Body of pancreas (tissue), 4 donors: Measurements from ENCODE around the gene DDX10. TPM values are rescaled to one million over a fixed set of nuclear protein-coding genes. Genes with fewer than 3 reads are reported as not detected.

Experiments used
- ATAC-seq: fragments of 150-250 bp; one replicate; pipeline ENCODE4 v1.9.1; 2016
- DNase-seq, 4 donors: peaks; one replicate each; pipeline ENCODE4 v3.0.0-alpha.2; 2019
- H3K27ac ChIP-seq, 4 donors: fragments of 200-600 bp; sonication (generic); 1 replicate in 3 of 4; 2 replicates in 1 of 4; pipeline versions ENCODE4 v1.5.1 to v1.6.1; 2016 to 2019; ENCODE audit warnings: mild to moderate bottlenecking in 1 of 4, mixed read lengths in 1 of 4, moderate library complexity in 1 of 4
- H3K27me3 ChIP-seq, 2 donors: fragments of 200-600 bp; sonication (generic); one replicate each; pipeline ENCODE4 v1.6.0; 2016; ENCODE audit warnings: mild to moderate bottlenecking in 1 of 2
- H3K36me3 ChIP-seq, 2 donors: fragments of 200-600 bp; sonication (generic); replicated peaks in 1 of 2; 2 replicates each; pipeline ENCODE4 v1.5.1; 2016; ENCODE audit warnings: low read depth in 2 of 2; ENCODE audit not compliant: insufficient read depth in 1 of 2
- H3K4me1 ChIP-seq: fragments of 200-600 bp; sonication (generic); one replicate; pipeline ENCODE4 v1.6.0; 2016
- H3K4me3 ChIP-seq, 2 donors: fragments of 200-600 bp; sonication (generic); 1 replicate in 1 of 2; 2 replicates in 1 of 2; pipeline ENCODE4 v1.5.1; 2016 to 2019
- H3K9me3 ChIP-seq, 3 donors: fragments of 200-600 bp; sonication (generic); 1 replicate in 2 of 3; 2 replicates in 1 of 3; pipeline ENCODE4 v1.5.1; 2016
- CTCF ChIP-seq, 7 experiments: fragments of 450-650 bp in 4 of 7; fragments of 200-600 bp in 3 of 7; sonication (generic) in 3 of 7; IDR thresholded peaks; one replicate each; pipeline ENCODE4 v1.5.1; 2016 to 2019; ENCODE audit warnings: antibody characterized with exemption in 7 of 7
- POLR2A ChIP-seq, 3 donors: fragments of 450-650 bp; IDR thresholded peaks; one replicate each; pipeline ENCODE4 v1.6.1; 2016; ENCODE audit warnings: antibody characterized with exemption in 3 of 3, mild to moderate bottlenecking in 2 of 3
- WGBS, 2 donors: methylation state at CpG; one replicate each; pipeline ENCODE4 v1.1.5; 2017; 5-methylcytosine and 5-hydroxymethylcytosine counted together
- intact Hi-C: fragments of 100-400 bp; cut with DNase I; formaldehyde crosslinking; loops from one replicate; pipeline ENCODE4 v1.15.1; 2023
- total RNA-seq, 2 donors: library from RNA; depleted of rRNA; stranded (reverse); fragments of >200 nt; gene quantifications; one replicate each; pipeline ENCODE4 v1.1.0, GENCODE V29; 2016

Gene DDX10
- total RNA-seq, 2 donors from 2014 or later: 11.7 to 18.5 TPM

GRCh38 chr11:108947654-108948570, 283.0 kb downstream of the DDX10 start:
- ATAC-seq: no peak
- intact Hi-C loops: no loop called here
- Histone ChIP-seq H3K9me3 (no peaks in the 10 kb centered on the region), H3K36me3 (no peaks in the 10 kb centered on the region), H3K4me3 (no peak overlapping the region), H3K27ac (no peak overlapping the region), H3K27me3 (no peaks in the 10 kb centered on the region), H3K4me1 (no peaks in the 10 kb centered on the region)
- no peak for DNase-seq
- TF ChIP-seq CTCF (IDR thresholded peaks at IDR 0.05) (no peak), POLR2A (IDR thresholded peaks at IDR 0.05) (no peak)
- WGBS, 2 donors: 76% methylated on average over 7 of the region's 7 CpGs

- H3K27ac ChIP-seq: no peak overlapping the region
- intact Hi-C loops: no loop called here
- no peaks in the 10 kb centered on the region for H3K4me1 ChIP-seq
- no peaks in the 10 kb centered on the region for H3K27me3 ChIP-seq
- 82 to 84% methylated on average over 7 of the region's 7 CpGs for WGBS, 2 donors
- TF ChIP-seq CTCF (IDR thresholded peaks at IDR 0.05): no peak
- no peak for TF ChIP-seq POLR2A (IDR thresholded peaks at IDR 0.05)
- ATAC-seq (no peak), DNase-seq (no peak)
- H3K36me3 ChIP-seq: no peaks in the 10 kb centered on the region
- no peaks in the 10 kb centered on the region for H3K9me3 ChIP-seq
- no peak overlapping the region for H3K4me3 ChIP-seq
Measured at GRCh38 chr11:108958368-108959104, 293.7 kb downstream of the DDX10 start.

- DNase-seq (no peak), ATAC-seq (no peak)
- Histone ChIP-seq H3K4me1 (no peaks in the 10 kb centered on the region), H3K36me3 (no peaks in the 10 kb centered on the region), H3K27me3 (no peaks in the 10 kb centered on the region), H3K9me3 (no peaks in the 10 kb centered on the region), H3K27ac (no peak overlapping the region), H3K4me3 (no peak overlapping the region)
- no peak for TF ChIP-seq CTCF (IDR thresholded peaks at IDR 0.05)
- TF ChIP-seq POLR2A (IDR thresholded peaks at IDR 0.05): no peak
- WGBS, 2 donors: 74 to 77% methylated on average over 4 of the region's 4 CpGs
- intact Hi-C loops: no loop called here
Measured at GRCh38 chr11:108959105-108959761, 294.4 kb downstream of the DDX10 start.

GRCh38 chr11:108959874-108960273, 295.0 kb downstream of the DDX10 start:
- no peak for TF ChIP-seq CTCF (IDR thresholded peaks at IDR 0.05)
- no peak for TF ChIP-seq POLR2A (IDR thresholded peaks at IDR 0.05)
- H3K36me3 ChIP-seq: no peaks in the 10 kb centered on the region
- H3K9me3 ChIP-seq: no peaks in the 10 kb centered on the region
- intact Hi-C loops: no loop called here
- ATAC-seq (no peak), DNase-seq (no peak)
- H3K27me3 ChIP-seq: no peaks in the 10 kb centered on the region
- WGBS, 2 donors: 66 to 90% methylated on average over 3 of the region's 3 CpGs
- H3K4me1 ChIP-seq: no peaks in the 10 kb centered on the region
- H3K4me3 ChIP-seq: no peak overlapping the region
- no peak overlapping the region for H3K27ac ChIP-seq
